A549 (cell line): ENCODE data around the gene ZRANB1. TPM values are rescaled to one million over a fixed set of nuclear protein-coding genes. Genes with fewer than 3 reads are reported as not detected.

ENCODE experiments used
- ATAC-seq, 2 experiments: fragments of 200-7000 bp in 1 of 2; fragments of >200 bp in 1 of 2; cut with Nextera tagmentation in 1 of 2; cut with Tn5 transposase in 1 of 2; 3 replicates each; pipeline versions ENCODE4 v1.8.0 to v1.9.1; 2018 to 2020; ENCODE audit warnings: mild to moderate bottlenecking in 1 of 2, moderate library complexity in 1 of 2
- CTCF ChIA-PET: fragments of 300-600 bp; sonication (Branson Sonifier 250); formaldehyde crosslinking; extraction: SDS; loops from one replicate; lab custom pipeline; 2021; ENCODE audit warnings: antibody characterized with exemption, inconsistent platforms; lab: Yijun Ruan, JAX
- POLR2A ChIA-PET: fragments of 350-600 bp; formaldehyde crosslinking; extraction: SDS; loops from one replicate; lab custom pipeline; 2021; ENCODE audit warnings: antibody characterized with exemption, inconsistent platforms; lab: Yijun Ruan, JAX
- DNase-seq, 2 experiments: peaks; one replicate each; pipeline versions ENCODE4 v3.0.0 to v3.0.0-alpha.2; 2011 to 2016; ENCODE audit warnings: low read depth in 1 of 2, low spot score in 1 of 2
- FAIRE-seq: peaks from 2 replicates; lab custom pipeline; 2011; peaks lifted over from hg19 to GRCh38; lab: Jason Lieb, UNC
- H3K27ac ChIP-seq, 2 experiments: fragments of >200 bp; sonication (Bioruptor Twin); formaldehyde crosslinking; 3 replicates each; pipeline ENCODE4 v1.5.1; 2016 to 2017
- H3K4me1 ChIP-seq: fragments of >200 bp; sonication (Bioruptor Twin); formaldehyde crosslinking; 3 replicates; pipeline ENCODE4 v1.6.1; 2016
- H3K4me2 ChIP-seq: fragments of >200 bp; sonication (Bioruptor Twin); formaldehyde crosslinking; 3 replicates; pipeline ENCODE4 v1.6.1; 2016
- H3K4me3 ChIP-seq: fragments of >200 bp; sonication (Bioruptor Twin); formaldehyde crosslinking; 3 replicates; pipeline ENCODE4 v1.5.1; 2016
- H3K9me3 ChIP-seq: fragments of >200 bp; sonication (Bioruptor Twin); formaldehyde crosslinking; 3 replicates; pipeline ENCODE4 v1.6.1; 2016
- BCL3 ChIP-seq: fragments of >200 bp; sonication (Bioruptor Twin); formaldehyde crosslinking; IDR thresholded peaks from 3 replicates; pipeline ENCODE4 v1.6.1; 2016
- E2F6 ChIP-seq: IDR thresholded peaks from 2 replicates; pipeline ENCODE4 v1.6.1; 2012; ENCODE audit warnings: low read depth, borderline replicate concordance
- EHF ChIP-seq: fragments of 250-450 bp; sonication (Bioruptor Pico); IDR thresholded peaks from 2 replicates; pipeline ENCODE4 v1.5.0; 2020; ENCODE audit warnings: mild to moderate bottlenecking
- ELK1 ChIP-seq: fragments of 150-350 bp; IDR thresholded peaks from 2 replicates; pipeline ENCODE4 v1.6.1; 2014; ENCODE audit warnings: low read depth, mild to moderate bottlenecking, low read length
- HDAC2 ChIP-seq: fragments of 200-600 bp; sonication (generic); IDR thresholded peaks from 2 replicates; pipeline ENCODE4 v1.6.1; 2016
- HOXA7 ChIP-seq: fragments of 250-450 bp; sonication (Bioruptor Pico); IDR thresholded peaks from 2 replicates; pipeline ENCODE4 v1.5.0; 2020; ENCODE audit warnings: mild to moderate bottlenecking, moderate library complexity
- HOXB13 ChIP-seq: fragments of 250-450 bp; sonication (Bioruptor Pico); IDR thresholded peaks from 2 replicates; pipeline ENCODE4 v1.5.0; 2020; ENCODE audit warnings: low read depth, mild to moderate bottlenecking, moderate library complexity
- KDM1A ChIP-seq: fragments of 200-600 bp; sonication (generic); IDR thresholded peaks from 2 replicates; pipeline ENCODE4 v1.6.1; 2016; ENCODE audit warnings: low read depth, mild to moderate bottlenecking
- MAFK ChIP-seq: fragments of 450-650 bp; IDR thresholded peaks from 2 replicates; pipeline ENCODE4 v1.6.1; 2014; ENCODE audit not compliant: partially characterized antibody
- MAZ ChIP-seq: fragments of 150-350 bp; IDR thresholded peaks from 2 replicates; pipeline ENCODE4 v1.6.1; 2014; ENCODE audit warnings: antibody characterized with exemption, low read depth, low read length, borderline replicate concordance
- MYC ChIP-seq: IDR thresholded peaks from 2 replicates; pipeline ENCODE4 v1.6.1; 2012; ENCODE audit warnings: mild to moderate bottlenecking, inconsistent platforms, low read length, improper control_type of control experiment, borderline replicate concordance
- PBX3 ChIP-seq: IDR thresholded peaks from 2 replicates; pipeline ENCODE4 v1.6.1; 2012
- PHF8 ChIP-seq: fragments of 200-600 bp; sonication (generic); IDR thresholded peaks from 2 replicates; pipeline ENCODE4 v1.6.1; 2016; ENCODE audit warnings: low read depth, mild to moderate bottlenecking, antibody characterized with exemption, moderate library complexity, borderline replicate concordance
- RAD21 ChIP-seq, 2 experiments: fragments of >200 bp in 1 of 2; sonication (Bioruptor Twin) in 1 of 2; formaldehyde crosslinking in 1 of 2; IDR thresholded peaks in 1 of 2; conservative IDR thresholded peaks in 1 of 2; 2 replicates in 1 of 2; 3 replicates in 1 of 2; pipeline ENCODE4 v1.6.1; 2012 to 2018; ENCODE audit warnings: inconsistent platforms in 1 of 2
- RNF2 ChIP-seq: fragments of 200-600 bp; sonication (generic); IDR thresholded peaks from 2 replicates; pipeline ENCODE4 v1.6.1; 2016; ENCODE audit warnings: low read depth, mild to moderate bottlenecking, antibody characterized with exemption, moderate library complexity, borderline replicate concordance
- SMC3 ChIP-seq: fragments of >200 bp; sonication (Bioruptor Twin); formaldehyde crosslinking; IDR thresholded peaks from 3 replicates; pipeline ENCODE4 v1.6.1; 2018; ENCODE audit warnings: inconsistent platforms
- SREBF2 ChIP-seq: fragments of 450-650 bp; IDR thresholded peaks from 2 replicates; pipeline ENCODE4 v1.6.1; 2014; ENCODE audit warnings: mild to moderate bottlenecking, moderate library complexity
- USF2 ChIP-seq: fragments of 450-650 bp; IDR thresholded peaks from 2 replicates; pipeline ENCODE4 v1.6.1; 2014; ENCODE audit warnings: antibody characterized with exemption
- ZSCAN20 ChIP-seq: fragments of 250-450 bp; sonication (Bioruptor Pico); IDR thresholded peaks from 2 replicates; pipeline ENCODE4 v1.8.0; 2022; ENCODE audit warnings: mild to moderate bottlenecking, moderate library complexity
- WGBS: methylation state at CpG from one replicate; pipeline ENCODE4 v1.1.6; 2017; ENCODE audit errors: missing lambda C conversion rate; 5-methylcytosine and 5-hydroxymethylcytosine counted together
- polyA plus RNA-seq, 4 experiments: library from polyadenylated mRNA; depleted of rRNA in 3 of 4; stranded (reverse); fragments of >200 nt; fragmentation: RNase III in 1 of 4; extraction: RNeasy Plus Mini Kit Qiagen cat#74134 plus additional on column Dnase treatment in 1 of 4; gene quantifications; 2 replicates in 3 of 4; 3 replicates in 1 of 4; pipeline ENCODE4 v1.2.3, GENCODE V29; 2011 to 2017
- TF ChIP-seq, protein P1 (sequence below): fragments of 200-600 bp; sonication (generic); IDR thresholded peaks from 2 replicates; pipeline ENCODE4 v1.6.1; 2016; ENCODE audit warnings: antibody characterized with exemption, mild to moderate bottlenecking, moderate library complexity

The ZRANB1 gene
- polyA plus RNA-seq, 2 of the 4 experiments (the other 2 are of a cell fraction) = 8.0 to 19.5 TPM

- TF ChIP-seq, protein P1, sequence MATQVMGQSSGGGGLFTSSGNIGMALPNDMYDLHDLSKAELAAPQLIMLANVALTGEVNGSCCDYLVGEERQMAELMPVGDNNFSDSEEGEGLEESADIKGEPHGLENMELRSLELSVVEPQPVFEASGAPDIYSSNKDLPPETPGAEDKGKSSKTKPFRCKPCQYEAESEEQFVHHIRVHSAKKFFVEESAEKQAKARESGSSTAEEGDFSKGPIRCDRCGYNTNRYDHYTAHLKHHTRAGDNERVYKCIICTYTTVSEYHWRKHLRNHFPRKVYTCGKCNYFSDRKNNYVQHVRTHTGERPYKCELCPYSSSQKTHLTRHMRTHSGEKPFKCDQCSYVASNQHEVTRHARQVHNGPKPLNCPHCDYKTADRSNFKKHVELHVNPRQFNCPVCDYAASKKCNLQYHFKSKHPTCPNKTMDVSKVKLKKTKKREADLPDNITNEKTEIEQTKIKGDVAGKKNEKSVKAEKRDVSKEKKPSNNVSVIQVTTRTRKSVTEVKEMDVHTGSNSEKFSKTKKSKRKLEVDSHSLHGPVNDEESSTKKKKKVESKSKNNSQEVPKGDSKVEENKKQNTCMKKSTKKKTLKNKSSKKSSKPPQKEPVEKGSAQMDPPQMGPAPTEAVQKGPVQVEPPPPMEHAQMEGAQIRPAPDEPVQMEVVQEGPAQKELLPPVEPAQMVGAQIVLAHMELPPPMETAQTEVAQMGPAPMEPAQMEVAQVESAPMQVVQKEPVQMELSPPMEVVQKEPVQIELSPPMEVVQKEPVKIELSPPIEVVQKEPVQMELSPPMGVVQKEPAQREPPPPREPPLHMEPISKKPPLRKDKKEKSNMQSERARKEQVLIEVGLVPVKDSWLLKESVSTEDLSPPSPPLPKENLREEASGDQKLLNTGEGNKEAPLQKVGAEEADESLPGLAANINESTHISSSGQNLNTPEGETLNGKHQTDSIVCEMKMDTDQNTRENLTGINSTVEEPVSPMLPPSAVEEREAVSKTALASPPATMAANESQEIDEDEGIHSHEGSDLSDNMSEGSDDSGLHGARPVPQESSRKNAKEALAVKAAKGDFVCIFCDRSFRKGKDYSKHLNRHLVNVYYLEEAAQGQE = no peak
- TF ChIP-seq MYC = no peak
- TF ChIP-seq E2F6 = no peak
- TF ChIP-seq SMC3 = no peak
- TF ChIP-seq ELK1 = no peak
- TF ChIP-seq, all 56 proteins: peak for 0
- H3K4me2 ChIP-seq = no peak overlapping the region
- ATAC-seq (no peak), FAIRE-seq (no peak), DNase-seq (no peak)
- H3K27ac ChIP-seq = no peak overlapping the region
- CTCF ChIA-PET = no interaction called here
- 0 out of 3 replicates have a peak, but pooled peaks cover 3% of the 10 kb centered on the region for H3K4me1 ChIP-seq
- H3K9me3 ChIP-seq = no peaks in the 10 kb centered on the region
- WGBS = 94% methylated on average over 3 of the region's 3 CpGs
- POLR2A ChIA-PET = interaction anchor here (0.6 kb wide), 1 partner anchor 35 kb away, joined by 6 read pairs; no protein-coding TSS in a partner anchor
- no peak overlapping the region for H3K4me3 ChIP-seq
These were observed 17.6 kb downstream of the ZRANB1 start for GRCh38 chr10:124959564-124959963.

DNA sequence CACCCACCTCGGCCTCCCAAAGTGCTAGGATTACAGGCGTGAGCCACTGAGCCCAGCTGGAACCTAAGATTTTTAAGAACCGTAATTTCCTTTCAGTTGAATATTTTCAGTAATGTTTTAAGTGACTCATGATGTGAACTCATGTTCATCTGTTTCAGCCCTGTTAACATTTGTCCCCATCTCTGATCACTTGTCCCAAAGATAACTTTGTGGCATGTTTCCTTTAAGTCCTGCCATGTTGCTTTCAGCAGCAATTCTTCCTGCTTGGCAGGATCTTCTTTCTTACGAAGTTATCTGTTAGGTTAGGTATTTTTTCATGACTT, 19.3 kb downstream of the ZRANB1 start:
- no peak for ATAC-seq
- H3K4me2 ChIP-seq = no peak overlapping the region
- WGBS = 87% methylated on average over 4 of the region's 4 CpGs
- no peak overlapping the region for H3K27ac ChIP-seq
- TF ChIP-seq USF2 (no peak), MAZ (no peak), SREBF2 (no peak), HDAC2 (no peak)
- H3K4me3 ChIP-seq = no peak overlapping the region
- no peak for DNase-seq
- POLR2A ChIA-PET = no interaction called here
- no peaks in the 10 kb centered on the region for H3K9me3 ChIP-seq
- peak; percentile 65 for FAIRE-seq
- 0 out of 3 replicates have a peak, but pooled peaks cover 3% of the 10 kb centered on the region for H3K4me1 ChIP-seq
- CTCF ChIA-PET = interaction anchor here (0.6 to 1.2 kb wide), 2 partner anchors 29 to 382 kb away, joined by 3 read pairs; no protein-coding TSS in a partner anchor

DNA sequence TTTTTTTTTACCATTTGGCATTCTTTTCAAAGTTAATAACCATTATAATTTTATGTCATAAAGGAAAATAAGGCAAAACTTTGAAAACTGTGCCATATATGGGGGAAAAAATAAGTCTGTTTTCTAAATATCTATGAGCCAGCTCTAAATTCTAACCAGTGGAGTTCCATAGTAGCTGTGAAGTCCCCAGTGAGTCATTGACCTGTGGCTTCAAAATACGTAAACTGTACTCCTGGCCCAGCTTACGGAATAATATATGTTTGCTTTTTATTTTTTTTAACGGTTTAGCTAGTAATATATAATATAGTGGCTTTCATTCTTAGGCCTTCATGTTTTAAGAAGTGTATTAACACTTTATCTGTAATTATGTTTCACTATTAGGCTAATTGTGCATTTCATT, 20.5 kb downstream of the ZRANB1 start:
- ATAC-seq (no peak), FAIRE-seq (no peak), DNase-seq (no peak)
- Histone ChIP-seq H3K4me2 (no peak overlapping the region), H3K4me1 (0 out of 3 replicates have a peak, but pooled peaks cover 3% of the 10 kb centered on the region), H3K9me3 (no peaks in the 10 kb centered on the region), H3K27ac (no peak overlapping the region), H3K4me3 (no peak overlapping the region)
- WGBS = 84% methylated on average over 3 of the region's 3 CpGs
- no peak for TF ChIP-seq PHF8
- TF ChIP-seq MAFK = no peak
- TF ChIP-seq HOXA7 (CRISPR knock-in tag) = no peak
- TF ChIP-seq BCL3 = no peak
- TF ChIP-seq HOXB13 = no peak
- TF ChIP-seq ZSCAN20 (CRISPR knock-in tag) = no peak
- TF ChIP-seq RAD21 (conservative IDR thresholded peaks at IDR 0.05 in 1 of 2, IDR thresholded peaks at IDR 0.05 in 1 of 2) = no peak
- TF ChIP-seq SMC3 = no peak
- TF ChIP-seq PBX3 = no peak
- TF ChIP-seq KDM1A = no peak
- no peak for TF ChIP-seq RNF2
- no peak for TF ChIP-seq EHF (CRISPR knock-in tag)
- CTCF ChIA-PET = interaction anchor here (1.0 kb wide), 1 partner anchor 10 kb away, joined by 3 read pairs; no protein-coding TSS in a partner anchor
- POLR2A ChIA-PET = interaction anchor here (0.6 kb wide), 1 partner anchor 17 kb away, joined by 10 read pairs; no protein-coding TSS in a partner anchor
